ENCODE results near the gene AKAP8L.

AKAP8L gene

DNA sequence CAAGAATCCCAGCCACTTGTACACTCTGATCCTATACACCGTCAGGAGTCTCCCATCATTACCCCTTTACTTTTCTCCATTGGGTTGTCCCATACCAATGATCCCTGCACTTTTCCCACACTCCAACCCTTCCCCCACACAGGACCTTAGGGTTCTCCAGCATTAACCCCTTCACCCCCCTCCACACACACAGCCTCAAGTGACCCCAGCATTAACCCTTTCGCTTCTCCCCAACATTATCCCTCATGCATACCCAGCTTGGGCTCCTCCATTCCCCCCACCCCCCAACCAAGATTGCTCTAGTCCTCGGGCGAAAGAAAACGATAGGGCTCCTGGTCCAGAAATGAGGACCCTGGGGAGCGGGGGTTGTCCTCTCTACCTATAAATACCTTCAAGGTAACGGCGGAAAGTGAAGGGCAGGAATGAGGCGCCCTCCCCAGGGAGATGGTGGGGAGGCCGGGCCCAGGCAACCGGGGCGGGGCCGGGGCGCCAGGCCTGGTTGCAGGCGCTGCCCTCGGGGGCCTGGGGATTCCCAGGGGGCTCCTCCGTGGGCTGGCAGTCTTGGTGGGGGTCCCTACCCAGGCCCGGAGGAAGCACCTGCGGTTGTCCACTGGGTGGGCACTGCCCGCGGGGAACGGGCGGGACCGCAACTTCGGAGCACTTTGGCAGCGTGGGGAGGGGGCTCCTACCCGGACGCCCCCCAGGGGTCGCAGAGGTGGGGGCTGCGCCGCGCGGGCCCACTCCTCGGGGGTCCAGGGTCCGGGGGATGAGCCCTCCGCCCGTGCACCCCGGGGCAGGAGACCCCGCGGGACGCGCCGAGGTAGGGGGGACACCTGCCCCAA is 30.2 kb upstream of the AKAP8L start:
- DNase-seq, result no peak

GRCh38 chr19:15448044-15448777 is 29.4 kb upstream of the AKAP8L start:
- DNase-seq, result no peak

DNA sequence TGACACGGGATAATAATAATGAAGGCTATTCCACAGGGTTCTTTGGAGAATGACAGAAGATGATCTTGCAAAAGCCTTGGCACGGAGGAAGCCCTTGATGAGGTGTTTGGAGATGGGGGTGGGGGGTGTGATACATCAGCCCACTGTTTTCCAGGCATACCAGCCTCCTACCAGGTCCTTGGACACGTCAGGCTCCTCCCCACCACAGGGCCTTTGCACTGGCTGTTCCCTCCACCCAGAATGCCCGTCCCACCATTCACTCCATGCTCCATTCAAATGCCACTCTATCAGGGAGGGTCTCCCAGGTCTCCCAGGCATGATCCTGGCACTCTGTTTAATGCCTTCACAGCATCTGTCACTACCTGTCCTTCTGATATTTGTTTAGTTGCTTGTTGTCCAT is 28.3 kb upstream of the AKAP8L start:
- DNase-seq, result no peak

DNA sequence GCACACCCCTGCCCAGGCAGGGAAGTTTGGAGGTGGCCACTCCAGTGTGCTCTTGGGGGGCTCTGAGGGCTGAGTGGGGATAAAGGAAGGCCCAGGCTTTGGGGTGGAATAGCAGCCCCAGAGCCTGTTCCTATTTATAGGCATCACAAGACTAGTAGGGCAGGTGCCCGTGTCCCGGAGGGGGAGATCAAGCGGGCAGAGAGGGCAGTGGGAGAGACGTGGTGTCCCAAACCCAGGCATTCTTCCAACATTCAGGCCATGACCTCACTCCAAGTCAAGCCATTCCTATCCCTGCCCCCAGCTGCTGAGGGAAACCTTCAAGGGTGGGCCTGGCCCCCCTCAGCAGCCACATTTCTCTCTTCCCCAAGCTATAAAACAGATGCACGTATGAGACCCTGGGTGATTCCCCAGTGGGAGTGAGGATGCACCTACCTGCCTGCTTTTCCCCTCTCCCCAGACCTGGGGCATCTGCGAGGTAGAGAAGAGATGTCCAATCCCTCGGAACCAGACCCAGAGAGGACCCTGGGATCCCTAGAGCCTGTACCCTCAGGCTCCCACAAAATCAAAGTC is 27.1 kb upstream of the AKAP8L start:
- DNase-seq, result no peak

DNA sequence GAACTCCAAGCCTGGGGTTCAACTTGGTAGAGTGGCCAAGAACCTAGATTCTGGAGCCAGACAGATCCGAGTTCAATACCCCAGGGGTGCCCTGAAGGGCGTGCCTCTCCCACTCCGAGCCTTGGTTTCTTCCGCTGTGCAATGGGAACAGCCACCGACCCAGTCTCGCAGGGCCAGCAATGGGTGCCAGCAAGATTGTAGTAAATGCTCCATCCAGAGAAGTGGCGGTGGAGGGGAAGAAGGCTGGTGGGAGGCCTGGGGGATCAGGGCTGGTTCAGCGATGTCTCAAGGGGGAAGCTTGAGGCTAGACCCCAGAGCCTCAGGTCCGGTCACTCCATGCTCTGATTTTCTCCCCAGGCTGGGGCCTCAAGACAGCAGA is 26.4 kb upstream of the AKAP8L start:
- no peak for DNase-seq

GRCh38 chr19:15444505-15445226 is 25.9 kb upstream of the AKAP8L start:
- DNase-seq, result no peak

DNA sequence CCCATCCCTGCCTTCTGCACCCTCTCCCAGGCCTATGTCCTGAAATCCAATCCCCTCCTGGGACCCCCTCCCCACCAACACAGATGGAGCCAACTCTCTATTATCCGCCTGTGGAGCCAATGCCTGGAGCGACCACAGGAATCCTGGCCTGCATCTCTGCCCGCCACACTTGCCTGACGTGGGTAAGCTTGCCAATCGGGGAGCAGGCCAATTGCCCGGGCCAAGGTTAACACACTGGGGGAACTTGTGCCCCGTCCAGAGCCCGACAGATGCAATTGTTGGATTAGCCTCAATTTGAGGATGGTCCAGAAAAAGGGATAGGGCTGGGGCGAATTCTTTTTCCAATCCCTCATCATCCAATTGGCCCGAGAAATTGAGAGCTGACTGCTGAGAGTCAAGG is 25.1 kb upstream of the AKAP8L start:
- no peak for DNase-seq

GRCh38 chr19:15443325-15443724 is 24.5 kb upstream of the AKAP8L start:
- no peak for DNase-seq

DNA sequence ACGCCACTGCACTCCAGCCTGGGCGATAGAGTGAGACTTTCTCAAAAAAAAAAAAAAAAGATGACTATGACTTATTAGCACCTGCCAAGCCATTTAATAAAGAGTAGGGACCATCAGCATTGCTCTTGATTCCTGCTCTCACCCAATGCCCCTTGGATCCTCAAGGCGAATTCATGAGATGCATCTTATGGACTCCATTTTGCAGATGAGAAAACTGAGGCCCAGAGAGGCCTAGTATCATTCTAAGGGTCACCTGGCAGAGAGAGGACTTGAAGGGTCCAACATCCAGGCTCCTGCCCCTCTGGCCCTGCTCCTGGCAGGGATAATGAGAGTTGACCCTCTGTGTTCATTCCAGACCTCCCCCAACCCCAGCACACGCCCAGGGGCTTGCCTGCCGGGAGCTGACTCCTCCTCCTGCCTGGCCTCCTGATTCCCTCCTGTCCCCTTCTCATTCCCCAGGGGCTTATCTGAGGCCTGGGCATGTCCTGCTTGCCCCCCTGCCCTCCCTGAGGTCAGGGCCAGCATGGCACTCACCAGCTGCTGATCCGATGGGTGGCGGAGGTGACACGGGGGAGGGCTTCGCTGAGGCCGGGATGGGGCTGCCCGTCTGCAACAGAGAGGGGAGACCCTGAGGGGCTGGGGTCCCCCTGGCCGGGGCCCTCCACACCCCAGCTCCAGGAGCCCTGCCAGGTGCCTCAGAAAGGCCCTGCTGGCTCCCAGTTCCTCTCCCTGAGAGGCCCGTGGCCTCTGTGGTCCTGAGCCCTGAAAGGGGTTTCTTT is 23.5 kb upstream of the AKAP8L start:
- no peak for DNase-seq

- DNase-seq, result no peak
Measured at GRCh38 chr19:15441317-15441716, 22.5 kb upstream of the AKAP8L start.

DNA sequence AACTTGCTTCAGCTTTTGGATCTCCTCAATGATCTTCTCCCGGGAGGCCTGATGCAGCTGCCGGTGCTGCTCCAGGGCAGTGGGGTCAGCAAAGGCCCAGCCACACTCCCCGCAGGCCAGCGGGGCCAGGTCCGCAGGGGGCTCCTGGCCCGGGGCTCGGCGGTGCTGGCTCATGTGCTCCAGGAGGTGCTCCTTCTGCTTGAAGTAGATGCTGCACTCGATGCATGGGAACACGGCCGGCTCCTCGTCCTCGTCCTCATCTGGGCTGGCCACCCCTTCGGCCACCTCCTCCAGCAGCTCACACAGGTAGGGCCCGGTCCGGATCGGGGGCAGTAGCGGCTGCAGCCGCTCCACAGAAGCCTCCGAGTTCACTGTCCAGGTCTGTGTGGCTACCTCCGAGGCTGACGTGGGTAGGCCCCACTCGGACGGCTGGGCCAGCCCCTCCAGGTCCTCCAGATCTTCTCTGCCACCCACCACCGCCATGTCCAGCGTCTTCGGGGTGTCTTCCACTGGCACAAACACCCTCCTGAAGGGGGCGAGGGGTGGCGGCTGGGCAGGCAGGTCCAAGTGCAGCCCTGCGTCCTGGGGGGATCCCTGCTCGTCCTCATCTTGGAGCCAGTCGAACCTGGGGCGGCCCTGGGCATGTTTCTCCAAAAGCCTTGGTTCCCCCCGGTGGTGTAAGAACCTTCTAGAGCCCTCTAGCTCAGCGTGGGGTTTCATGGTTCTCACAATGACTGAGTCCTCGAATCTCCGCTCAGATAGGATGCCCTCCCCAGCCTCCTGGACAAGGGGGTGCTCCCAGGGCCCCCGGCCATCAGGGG is 21.2 kb upstream of the AKAP8L start:
- no peak for DNase-seq

DNA sequence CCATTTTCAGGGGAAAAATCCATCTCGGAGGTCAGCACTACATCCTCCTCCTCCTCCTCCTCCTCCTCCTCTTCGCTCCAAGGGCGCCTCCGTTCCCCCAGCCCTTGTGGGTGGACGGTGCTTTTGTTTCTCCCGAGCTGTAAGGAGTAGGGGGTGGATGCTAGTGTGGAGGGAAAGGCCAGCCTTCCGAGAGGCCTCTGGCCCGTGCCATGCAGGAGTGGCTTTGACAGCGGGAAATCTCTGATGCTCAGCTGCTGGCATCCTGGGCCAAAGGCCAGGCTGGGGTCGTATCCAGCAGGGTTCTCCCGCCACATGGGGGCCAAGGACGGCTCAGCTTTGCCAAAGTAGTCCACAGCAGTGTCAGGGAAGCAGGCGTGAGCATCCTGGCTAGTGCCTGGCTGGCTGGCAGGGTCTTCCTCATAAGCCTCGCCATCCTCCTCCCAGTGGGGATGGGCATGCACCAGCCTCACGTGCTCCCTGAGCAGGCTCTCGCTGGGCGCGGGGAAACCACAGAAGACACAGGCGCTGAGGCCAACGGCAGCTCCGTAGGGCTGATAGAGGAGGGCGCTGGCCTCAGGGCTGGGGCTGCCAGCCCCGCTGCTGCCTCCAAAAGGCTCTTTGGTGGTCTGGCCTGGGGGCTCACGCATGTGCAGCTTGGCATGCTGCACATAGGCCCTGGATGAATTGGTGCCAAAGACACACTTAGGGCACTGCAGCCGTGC is 20.5 kb upstream of the AKAP8L start:
- no peak for DNase-seq

- DNase-seq, result no peak
Measured at GRCh38 chr19:15438577-15438976, 19.8 kb upstream of the AKAP8L start.

- no peak for DNase-seq
Measured at GRCh38 chr19:15438124-15438496, 19.3 kb upstream of the AKAP8L start.

DNA sequence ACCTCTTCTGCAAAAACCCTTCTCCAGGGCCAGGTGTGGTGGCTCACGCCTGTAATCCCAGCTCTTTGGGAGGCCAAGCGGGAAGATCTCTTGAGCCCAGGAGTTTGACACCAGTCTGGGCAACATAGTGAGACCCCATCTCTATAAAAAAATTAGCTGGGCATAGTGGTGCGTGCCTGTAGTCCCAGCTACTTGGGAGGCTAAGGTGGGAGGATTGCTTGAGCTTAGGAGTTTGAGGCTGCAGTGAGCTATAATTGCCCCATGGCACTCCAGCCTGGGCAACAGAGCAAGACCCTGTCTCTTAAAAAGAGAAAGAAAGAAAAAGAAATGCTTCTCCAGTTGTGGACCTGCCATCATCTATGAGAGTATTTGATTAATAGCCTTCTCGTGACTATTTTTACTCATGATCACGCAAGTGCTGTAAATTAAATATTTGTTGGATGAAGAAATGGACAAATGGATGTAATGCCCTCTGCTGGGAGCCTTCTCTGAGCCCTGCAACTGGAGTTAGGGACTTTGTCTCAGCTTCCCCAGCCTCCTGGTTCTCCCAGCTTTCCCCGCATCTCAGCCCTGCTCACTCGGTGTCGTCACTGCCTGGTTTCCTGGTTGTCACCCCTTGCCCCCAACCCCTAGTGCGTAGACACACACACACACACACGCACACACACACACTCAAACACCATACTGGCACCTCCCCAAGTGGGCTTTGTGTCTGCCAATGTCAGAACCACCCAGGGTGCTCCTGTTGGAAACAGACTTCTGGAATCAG is 18.8 kb upstream of the AKAP8L start:
- DNase-seq, result no peak

- no peak for DNase-seq
Measured at GRCh38 chr19:15436826-15437110, 18.0 kb upstream of the AKAP8L start.

- DNase-seq, result no peak
Measured at GRCh38 chr19:15436012-15436825, 17.4 kb upstream of the AKAP8L start.

GRCh38 chr19:15433519-15434069 is 14.8 kb upstream of the AKAP8L start:
- no peak for DNase-seq

All from kidney glomerular epithelial cell (primary cell).